NCI-H2196 treated with DMSO at 0.1 percent for 48 hours (cell line): Measurements from ENCODE around the gene MAGI1.
"Not testable (repeated sequence)": the region's sequence is repeated elsewhere in the genome, so short reads cannot be mapped to it uniquely, and the experiment has no call there.

ENCODE experiments used
- DNase-seq: peaks from one replicate; lab custom pipeline; 2025; ENCODE audit not compliant: unreplicated experiment; lab: John Stamatoyannopoulos, UW

The MAGI1 gene

GRCh38 chr3:66038726-66039589 is at the start of gene MAGI1:
Gene MAGI1, minus strand, starts transcription at chr3:66038918. Its CDS starts 610 bp downstream, at chr3:66038308.
- peak; percentile 74 for DNase-seq

GRCh38 chr3:66083784-66084213 is 45.1 kb upstream of the MAGI1 start:
- DNase-seq: no peak

DNA sequence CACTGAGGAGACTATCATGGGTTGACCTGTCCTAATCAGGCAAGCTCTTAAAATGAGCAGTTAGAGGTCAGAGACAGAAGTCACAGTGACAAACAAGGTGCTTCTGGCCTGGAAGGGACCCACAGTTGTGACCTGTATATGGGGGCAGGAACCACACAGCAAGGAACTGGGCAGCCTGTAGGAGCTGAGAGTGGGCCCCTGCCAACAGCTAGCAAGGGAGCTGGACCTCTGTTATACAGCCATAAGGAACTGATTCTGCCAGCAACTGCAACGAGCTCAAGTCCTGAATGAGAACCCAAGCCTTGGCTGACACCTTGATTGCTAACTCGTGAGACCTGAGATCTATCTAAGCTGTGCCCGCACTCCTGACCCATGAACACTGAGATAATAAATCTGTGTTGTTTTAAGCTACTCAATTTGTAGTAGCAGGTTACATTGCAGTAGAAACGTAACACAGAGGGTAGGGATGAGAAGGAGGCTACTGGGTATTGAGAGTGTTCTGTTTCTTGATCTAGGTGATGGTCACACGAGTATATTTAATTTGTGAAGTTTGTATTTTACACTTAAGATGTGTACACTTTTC is 44.5 kb upstream of the MAGI1 start:
- DNase-seq: no peak

GRCh38 chr3:66082679-66083078 is 44.0 kb upstream of the MAGI1 start:
- no peak for DNase-seq

GRCh38 chr3:66080167-66080566 is 41.4 kb upstream of the MAGI1 start:
- DNase-seq: no peak

DNA sequence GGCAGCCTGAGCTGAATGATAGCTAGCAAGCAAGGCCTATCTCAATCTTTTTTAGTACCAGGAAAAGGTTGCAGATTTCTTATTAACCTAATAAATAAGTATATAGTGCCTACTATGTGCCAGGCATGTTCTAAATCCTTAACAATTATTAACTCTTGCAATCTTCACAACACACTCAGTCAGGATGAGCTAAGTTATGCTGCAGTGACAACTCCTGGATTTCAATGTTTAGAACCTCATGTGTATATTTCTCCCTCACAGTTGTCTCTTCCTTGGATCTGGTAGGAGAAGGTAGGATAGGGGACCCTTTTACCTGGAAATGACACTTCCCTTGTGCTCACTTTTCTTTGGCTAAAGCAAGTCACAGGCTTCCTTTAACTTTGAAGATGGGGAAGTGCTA is 39.3 kb upstream of the MAGI1 start:
- no peak for DNase-seq

DNA sequence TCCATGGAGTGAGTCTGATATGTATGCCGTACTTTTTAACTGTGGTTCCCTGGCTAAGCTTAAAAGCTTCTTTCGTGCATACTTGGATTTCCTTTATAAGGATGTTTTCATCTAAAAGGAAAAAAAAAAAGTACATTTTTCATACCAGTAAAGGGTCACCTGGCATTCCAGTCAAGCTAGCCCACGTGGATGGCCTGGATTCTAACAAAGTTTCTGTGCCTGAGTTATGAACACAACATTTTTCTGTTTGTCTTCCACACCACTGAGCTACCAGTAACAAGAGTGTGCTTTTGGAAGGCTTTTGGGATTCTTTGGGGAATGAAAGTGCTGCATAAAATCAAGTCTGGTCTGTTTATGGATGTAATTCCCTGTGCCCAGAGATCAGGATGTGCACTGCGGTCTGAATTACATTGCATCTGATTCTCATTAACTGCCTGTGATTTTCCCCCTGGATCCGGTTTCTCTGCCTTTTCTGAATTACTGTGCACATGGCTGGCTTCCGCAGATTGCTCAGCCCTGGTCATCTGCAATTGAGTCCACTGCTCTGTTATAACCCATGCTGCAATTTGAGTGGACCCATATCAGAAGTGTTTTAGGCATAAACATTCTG is 38.2 kb upstream of the MAGI1 start:
- DNase-seq: no peak

DNA sequence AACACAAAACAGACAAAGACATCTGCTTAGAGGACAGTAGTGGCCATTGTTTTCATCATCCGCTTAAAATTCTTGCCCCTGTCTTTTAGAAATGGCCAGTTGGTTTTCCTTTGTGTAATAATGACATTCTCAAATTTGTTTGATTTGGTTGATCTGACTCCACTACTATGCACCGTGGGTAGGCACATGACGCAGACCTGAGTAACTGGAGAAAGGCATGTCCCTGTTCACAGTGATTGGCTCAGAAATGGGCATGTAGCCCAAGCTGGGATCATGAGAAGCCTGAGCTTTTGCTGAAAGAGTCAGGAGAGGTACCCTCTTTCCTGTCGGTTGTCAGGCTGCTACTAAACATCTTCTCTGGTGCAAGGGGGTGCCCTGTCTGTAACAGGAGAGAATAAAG is 36.6 kb upstream of the MAGI1 start:
- DNase-seq: no peak

DNA sequence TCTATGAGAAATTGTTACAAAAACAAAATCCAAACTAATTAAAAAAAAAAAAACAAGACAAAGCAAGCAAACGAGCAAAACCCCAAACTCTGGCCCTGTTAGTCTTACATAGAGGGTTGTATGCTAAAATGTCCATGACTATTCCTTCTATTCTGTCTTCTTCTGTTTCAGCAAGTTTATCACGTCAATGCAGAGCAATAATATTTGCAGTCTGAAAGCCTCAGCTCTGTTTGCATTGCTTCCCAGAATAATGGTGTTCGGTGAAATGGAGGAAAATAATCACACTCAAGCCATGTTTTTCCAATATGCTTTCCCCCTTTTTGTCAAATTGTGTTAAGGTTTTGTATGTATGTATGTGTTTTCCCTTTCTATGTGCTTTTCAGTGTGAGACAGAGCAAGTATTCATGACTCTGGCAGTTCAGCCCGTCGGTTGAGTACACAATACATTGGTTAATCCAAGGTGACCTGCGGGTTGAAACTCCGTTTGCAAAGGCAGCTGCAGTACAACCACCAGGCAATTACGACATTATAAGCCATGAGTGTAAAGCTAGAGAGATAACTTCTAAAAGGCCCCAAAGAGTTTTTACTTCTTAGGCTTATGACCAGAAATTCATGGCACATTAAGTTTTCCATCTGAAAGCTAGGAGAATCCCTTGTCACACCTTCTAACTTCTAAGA is 34.9 kb upstream of the MAGI1 start:
- no peak for DNase-seq

DNA sequence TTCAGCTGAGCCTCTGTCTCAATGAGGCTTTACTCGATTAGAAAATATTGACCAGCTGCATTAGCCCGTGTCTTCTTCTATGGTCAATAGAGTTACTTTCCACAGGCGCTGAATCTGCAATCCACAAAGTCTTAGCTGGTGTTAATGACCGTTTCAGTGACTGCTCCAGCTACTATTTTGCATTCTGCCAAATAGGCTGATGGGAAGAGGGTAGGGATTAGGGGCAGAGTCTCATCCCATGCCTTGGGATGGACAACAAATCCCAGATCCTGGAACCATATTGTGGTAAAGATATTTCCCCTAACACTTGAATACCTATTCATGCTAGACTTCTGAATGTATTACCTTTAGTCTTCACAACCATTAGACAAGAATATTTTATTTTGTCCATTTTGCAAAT is 29.5 kb upstream of the MAGI1 start:
- DNase-seq: no peak

DNA sequence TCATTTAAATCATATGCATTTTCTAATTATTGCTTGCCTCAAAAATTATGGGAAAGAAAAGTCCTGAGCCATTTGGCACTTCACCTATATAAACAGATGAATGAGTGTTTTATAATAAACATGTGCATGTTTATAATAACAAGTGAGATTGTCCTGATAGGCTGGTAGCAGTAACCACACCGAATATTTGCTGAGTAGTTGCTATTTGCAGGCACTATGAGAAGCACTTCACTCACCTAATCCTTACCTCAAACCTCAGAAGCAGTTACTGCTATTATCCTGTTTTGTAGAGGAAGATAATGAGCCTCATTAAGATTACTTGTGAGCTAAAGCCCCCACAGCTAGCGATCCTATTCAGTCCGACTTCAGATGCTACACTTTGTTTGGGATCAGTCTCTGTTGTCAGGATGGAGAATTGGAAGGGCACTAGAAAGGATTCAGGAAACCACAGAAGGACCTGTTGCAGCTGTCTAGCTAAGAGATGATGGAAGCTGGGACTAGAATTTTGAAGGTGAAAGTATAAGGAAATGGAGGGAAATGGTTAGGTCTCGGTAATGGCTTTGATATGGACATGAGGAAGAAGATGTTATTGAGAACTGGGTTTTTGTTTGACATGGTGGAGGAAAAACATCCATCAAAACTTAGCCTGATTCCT is 28.4 kb upstream of the MAGI1 start:
- DNase-seq: no peak

DNA sequence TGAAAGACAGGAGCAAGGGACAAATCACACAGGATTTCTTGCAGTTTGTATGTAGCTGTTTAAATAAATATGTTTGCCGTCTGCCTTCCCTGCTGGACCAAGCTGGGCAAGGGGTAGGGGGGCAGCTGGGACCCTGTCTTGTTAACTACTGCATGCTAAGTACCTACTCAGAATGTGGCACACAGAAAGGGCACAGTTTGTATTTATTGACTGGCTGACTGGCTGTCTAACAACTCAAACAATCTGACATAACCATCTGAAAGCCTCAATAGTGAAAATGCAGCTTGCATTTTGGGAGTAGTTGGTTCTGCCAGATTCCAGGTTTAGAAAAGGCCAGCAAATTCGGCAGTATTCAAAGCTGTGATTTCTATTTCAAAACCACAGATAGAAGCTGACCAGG is 16.6 kb upstream of the MAGI1 start:
- DNase-seq: no peak

- no peak for DNase-seq
These were observed 14.9 kb upstream of the MAGI1 start for GRCh38 chr3:66053550-66054094.

DNA sequence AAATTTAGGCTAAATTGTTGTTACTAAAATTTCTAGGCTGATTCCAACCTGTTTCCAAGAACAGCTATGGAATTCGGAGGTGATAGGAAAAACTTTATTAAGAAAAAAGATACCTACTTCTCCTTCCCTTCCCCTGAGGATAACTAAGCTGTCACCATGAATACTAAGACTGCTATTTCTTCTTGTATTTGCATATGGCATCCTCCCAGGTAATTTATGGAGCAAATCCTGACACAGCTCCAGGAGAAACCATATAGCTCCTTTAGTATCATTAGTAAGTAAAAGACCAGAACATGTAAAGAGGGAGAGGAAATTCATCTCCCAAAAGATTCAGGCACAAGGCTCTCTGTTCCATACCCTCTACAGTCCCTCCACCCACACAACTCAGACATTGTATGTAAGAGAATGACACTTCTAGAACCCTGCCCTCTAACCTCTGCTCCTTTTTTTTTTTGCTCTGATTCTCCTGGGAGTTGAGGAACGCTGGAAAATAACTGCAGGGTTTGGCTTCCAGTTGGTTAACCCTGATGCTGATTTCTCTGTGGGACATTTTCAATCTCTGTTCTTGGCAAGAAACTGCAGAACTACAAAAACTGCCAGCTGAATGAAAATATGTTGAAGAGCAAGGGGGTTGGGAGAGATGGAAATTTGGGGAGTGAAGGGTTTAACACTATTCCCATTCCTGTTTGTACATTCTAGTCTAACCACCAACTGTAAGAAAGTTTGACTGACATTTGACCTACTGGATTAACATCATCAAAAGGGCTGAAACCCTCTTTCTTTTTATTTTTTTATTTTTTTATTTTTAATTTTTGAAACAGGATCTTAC is 14.2 kb upstream of the MAGI1 start:
- DNase-seq: no peak

DNA sequence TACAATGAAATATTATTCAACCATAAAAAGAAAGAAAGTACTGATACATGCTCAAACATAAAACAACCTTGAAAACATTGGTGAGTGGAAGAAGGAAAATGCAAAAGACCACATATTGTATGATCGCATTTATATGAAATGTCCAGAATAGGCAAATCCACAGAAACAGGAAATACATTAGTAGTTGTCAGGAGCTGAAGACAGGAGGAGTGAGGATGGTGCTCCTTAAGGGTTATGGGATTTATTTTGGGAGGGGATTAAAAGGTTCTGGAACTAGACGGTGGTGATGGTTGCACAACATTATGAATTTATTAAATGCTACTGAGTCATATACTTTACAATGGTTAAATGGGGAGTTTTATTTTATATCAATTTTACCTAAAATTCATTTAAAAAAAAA is 12.1 kb upstream of the MAGI1 start:
- DNase-seq: no peak

- no peak for DNase-seq
These were observed 9.3 kb upstream of the MAGI1 start for GRCh38 chr3:66048051-66048395.

DNA sequence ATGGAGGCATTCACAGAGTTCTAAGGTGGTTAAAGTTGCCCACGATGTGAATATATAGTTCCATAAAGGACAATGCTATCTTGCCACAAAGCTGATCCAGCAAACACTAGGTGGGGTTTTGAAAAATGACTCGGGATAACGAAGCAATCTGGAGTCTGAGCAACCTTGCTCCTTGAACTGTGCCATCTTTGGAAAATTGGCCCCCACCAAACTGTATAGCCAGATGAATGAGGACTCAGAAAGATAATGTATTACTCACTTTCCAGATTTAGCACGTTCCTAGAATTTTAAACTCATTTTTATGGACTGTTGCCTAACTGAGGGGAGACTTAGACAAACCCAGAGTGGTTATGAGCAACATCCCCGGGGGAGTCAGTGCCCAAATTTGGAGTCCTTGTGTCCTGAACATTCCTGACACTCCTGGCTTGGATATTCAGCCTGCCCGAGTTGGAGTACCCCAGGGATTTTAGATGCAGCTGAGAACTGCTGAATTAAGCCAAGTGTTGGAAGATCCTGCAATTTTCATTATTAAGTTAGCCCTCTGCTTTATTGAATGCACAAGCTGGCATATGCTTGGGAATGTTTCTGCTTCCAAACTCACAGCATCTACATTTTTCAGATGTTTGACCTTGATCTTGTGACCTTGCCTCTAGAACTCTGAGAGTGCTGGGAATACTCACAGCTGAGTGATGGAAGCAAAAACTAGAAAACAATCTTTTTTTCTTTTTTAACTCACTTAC is 8.8 kb upstream of the MAGI1 start:
- no peak for DNase-seq

DNA sequence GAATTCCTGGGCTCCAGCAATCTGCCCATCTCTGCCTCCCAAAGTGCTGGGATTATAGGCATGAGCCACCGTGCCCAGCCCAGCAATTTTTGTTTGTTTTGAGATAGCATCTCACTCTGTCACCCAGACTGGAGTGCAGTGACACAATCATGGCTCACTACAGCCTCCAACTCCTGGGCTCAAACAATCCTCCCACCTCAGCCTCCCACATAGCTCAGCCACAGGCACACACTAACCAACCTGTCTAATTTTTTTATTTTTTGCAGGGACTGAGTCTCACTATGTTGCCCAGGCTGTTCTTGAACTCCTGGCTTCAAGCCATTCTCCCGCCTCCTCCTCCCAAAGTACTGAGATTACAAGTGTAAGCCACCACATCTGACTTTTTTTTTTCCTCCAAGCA is 7.6 kb upstream of the MAGI1 start:
- DNase-seq: not testable (repeated sequence)

DNA sequence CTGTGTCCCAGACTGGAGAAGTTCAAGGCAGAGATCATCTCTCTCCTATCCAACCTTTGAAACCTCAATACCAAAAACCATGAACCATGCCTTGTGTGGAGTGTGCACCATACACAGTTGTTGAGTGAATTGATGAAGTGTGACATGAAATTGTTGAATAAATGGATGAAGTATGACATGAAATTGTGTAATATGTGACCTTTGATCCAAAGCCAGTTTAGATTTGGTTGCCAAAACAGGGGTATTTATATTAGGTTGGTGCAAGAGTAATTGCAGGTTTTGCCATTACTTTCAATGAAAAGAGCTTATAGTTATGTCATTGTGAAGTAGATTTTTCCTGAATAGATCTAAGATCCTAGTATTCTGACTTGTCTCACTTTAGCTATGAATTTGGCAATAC is 3.1 kb upstream of the MAGI1 start:
- DNase-seq: no peak
